A673 (cell line): ENCODE results near the gene ARHGAP44. TPM values are rescaled to one million over a fixed set of nuclear protein-coding genes. Genes with fewer than 3 reads are reported as not detected.
"Not testable (repeated sequence)": the region's sequence is repeated elsewhere in the genome, so short reads cannot be mapped to it uniquely, and the experiment has no call there.

Experiments used
- BruUV-seq: library from RNA; stranded (reverse); fragments of 400-500 nt; replicated peaks from 2 replicates; lab custom pipeline; 2021; lab: Mats Ljungman, UMichigan
- CTCF ChIA-PET: fragments of 300-600 bp; sonication (Branson Sonifier 250); formaldehyde crosslinking; loops from one replicate; lab custom pipeline; 2022; ENCODE audit warnings: antibody characterized with exemption; lab: Charles Lee
- POLR2A ChIA-PET: fragments of 300-600 bp; sonication (Branson Sonifier 250); formaldehyde crosslinking; loops from one replicate; lab custom pipeline; 2022; ENCODE audit warnings: antibody characterized with exemption; ENCODE audit not compliant: low non-redundant PET; lab: Charles Lee
- DNase-seq: peaks from one replicate; pipeline ENCODE4 v3.0.0-alpha.2; 2015; ENCODE audit warnings: low spot score
- H3K27ac ChIP-seq: fragments of 200-600 bp; sonication (generic); 2 replicates; pipeline ENCODE4 v1.5.1; 2016; ENCODE audit warnings: mixed run types, low read depth, mild to moderate bottlenecking, mixed read lengths, antibody characterized with exemption, low read length; ENCODE audit not compliant: poor library complexity, severe bottlenecking
- H3K27me3 ChIP-seq: fragments of 200-600 bp; sonication (generic); replicated peaks from 2 replicates; pipeline ENCODE4 v1.6.1; 2017; ENCODE audit warnings: mixed run types, low read depth, mild to moderate bottlenecking, mixed read lengths, antibody characterized with exemption, low read length; ENCODE audit not compliant: insufficient read depth, poor library complexity
- H3K36me3 ChIP-seq: fragments of 200-600 bp; sonication (generic); 2 replicates; pipeline ENCODE4 v1.6.1; 2016; ENCODE audit warnings: mixed run types, mild to moderate bottlenecking, mixed read lengths, antibody characterized with exemption, low read length; ENCODE audit not compliant: insufficient read depth, poor library complexity, severe bottlenecking
- H3K4me1 ChIP-seq: fragments of 200-600 bp; sonication (generic); 2 replicates; pipeline ENCODE4 v1.6.1; 2017; ENCODE audit warnings: mixed run types, mild to moderate bottlenecking, mixed read lengths, antibody characterized with exemption, low read length; ENCODE audit not compliant: insufficient read depth, poor library complexity, severe bottlenecking
- H3K4me3 ChIP-seq: fragments of 200-600 bp; sonication (generic); 2 replicates; pipeline ENCODE4 v1.5.1; 2016; ENCODE audit warnings: low read depth, mixed run types, mild to moderate bottlenecking, mixed read lengths, low read length; ENCODE audit not compliant: poor library complexity, severe bottlenecking
- H3K9me3 ChIP-seq: fragments of 200-600 bp; sonication (generic); 2 replicates; pipeline ENCODE4 v1.6.1; 2016; ENCODE audit warnings: mixed run types, low read depth, mild to moderate bottlenecking, mixed read lengths, antibody characterized with exemption, low read length; ENCODE audit not compliant: poor library complexity, severe bottlenecking
- EZH2 ChIP-seq: fragments of 200-600 bp; sonication (generic); IDR thresholded peaks from 2 replicates; pipeline ENCODE4 v1.6.1; 2017; ENCODE audit warnings: borderline replicate concordance, low read depth, mild to moderate bottlenecking, mixed read lengths, antibody characterized with exemption, low read length; ENCODE audit not compliant: poor library complexity, severe bottlenecking
- intact Hi-C: fragments of 100-400 bp; cut with micrococcal nuclease; formaldehyde crosslinking; loops from one replicate; pipeline ENCODE4 v1.10.0; 2022; ENCODE audit not compliant: unreplicated experiment
- total RNA-seq: library from RNA; stranded (reverse); gene quantifications from 2 replicates; pipeline ENCODE4 v1.2.3, GENCODE V29; 2021
- TF ChIP-seq, protein P1 (sequence below): fragments of 300-800, 200-600 bp; sonication (generic); conservative IDR thresholded peaks from 2 replicates; pipeline ENCODE4 v1.5.1; 2017; ENCODE audit warnings: low read depth, mild to moderate bottlenecking, antibody characterized with exemption, low read length, moderate library complexity, mixed read lengths

Gene ARHGAP44
- total RNA-seq, 1 experiment from 2014 or later: 0.49 TPM

GRCh38 chr17:12973496-12974004, 184.3 kb downstream of the ARHGAP44 start:
- CTCF ChIA-PET: interaction anchor here (0.6 kb wide), 1 partner anchor 57 kb away, joined by 4 read pairs; no protein-coding TSS in a partner anchor
- no peaks in the 10 kb centered on the region for H3K9me3 ChIP-seq
- no peaks in the 10 kb centered on the region for H3K36me3 ChIP-seq
- POLR2A ChIA-PET: no interaction called here
- H3K27me3 ChIP-seq: peaks cover 42% of the 10 kb centered on the region
- no peaks in the 10 kb centered on the region for H3K4me1 ChIP-seq
- no peak overlapping the region for H3K27ac ChIP-seq
- TF ChIP-seq, protein P1, sequence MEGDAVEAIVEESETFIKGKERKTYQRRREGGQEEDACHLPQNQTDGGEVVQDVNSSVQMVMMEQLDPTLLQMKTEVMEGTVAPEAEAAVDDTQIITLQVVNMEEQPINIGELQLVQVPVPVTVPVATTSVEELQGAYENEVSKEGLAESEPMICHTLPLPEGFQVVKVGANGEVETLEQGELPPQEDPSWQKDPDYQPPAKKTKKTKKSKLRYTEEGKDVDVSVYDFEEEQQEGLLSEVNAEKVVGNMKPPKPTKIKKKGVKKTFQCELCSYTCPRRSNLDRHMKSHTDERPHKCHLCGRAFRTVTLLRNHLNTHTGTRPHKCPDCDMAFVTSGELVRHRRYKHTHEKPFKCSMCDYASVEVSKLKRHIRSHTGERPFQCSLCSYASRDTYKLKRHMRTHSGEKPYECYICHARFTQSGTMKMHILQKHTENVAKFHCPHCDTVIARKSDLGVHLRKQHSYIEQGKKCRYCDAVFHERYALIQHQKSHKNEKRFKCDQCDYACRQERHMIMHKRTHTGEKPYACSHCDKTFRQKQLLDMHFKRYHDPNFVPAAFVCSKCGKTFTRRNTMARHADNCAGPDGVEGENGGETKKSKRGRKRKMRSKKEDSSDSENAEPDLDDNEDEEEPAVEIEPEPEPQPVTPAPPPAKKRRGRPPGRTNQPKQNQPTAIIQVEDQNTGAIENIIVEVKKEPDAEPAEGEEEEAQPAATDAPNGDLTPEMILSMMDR: no peak
- TF ChIP-seq EZH2: peak; percentile 77
- peak; percentile 23 for DNase-seq
- H3K4me3 ChIP-seq: peak overlapping the region; percentile 34
- intact Hi-C loops: no loop called here
- BruUV-seq: no TSS peak

GRCh38 chr17:12974005-12974531, 184.8 kb downstream of the ARHGAP44 start:
- peak; percentile 42 for TF ChIP-seq EZH2
- TF ChIP-seq, protein P1: no peak
- intact Hi-C loops: no loop called here
- ChIA-PET CTCF (interaction anchor here (0.6 kb wide), 1 partner anchor 56 kb away, joined by 4 read pairs; no protein-coding TSS in a partner anchor), POLR2A (no interaction called here)
- no TSS peak for BruUV-seq
- Histone ChIP-seq H3K27ac (no peak overlapping the region), H3K9me3 (no peaks in the 10 kb centered on the region), H3K4me1 (no peaks in the 10 kb centered on the region), H3K36me3 (no peaks in the 10 kb centered on the region), H3K4me3 (peak overlapping the region; percentile 34), H3K27me3 (peaks cover 42% of the 10 kb centered on the region)
- DNase-seq: no peak

GRCh38 chr17:12977008-12977751, 187.9 kb downstream of the ARHGAP44 start:
- no peak overlapping the region for H3K27ac ChIP-seq

DNA sequence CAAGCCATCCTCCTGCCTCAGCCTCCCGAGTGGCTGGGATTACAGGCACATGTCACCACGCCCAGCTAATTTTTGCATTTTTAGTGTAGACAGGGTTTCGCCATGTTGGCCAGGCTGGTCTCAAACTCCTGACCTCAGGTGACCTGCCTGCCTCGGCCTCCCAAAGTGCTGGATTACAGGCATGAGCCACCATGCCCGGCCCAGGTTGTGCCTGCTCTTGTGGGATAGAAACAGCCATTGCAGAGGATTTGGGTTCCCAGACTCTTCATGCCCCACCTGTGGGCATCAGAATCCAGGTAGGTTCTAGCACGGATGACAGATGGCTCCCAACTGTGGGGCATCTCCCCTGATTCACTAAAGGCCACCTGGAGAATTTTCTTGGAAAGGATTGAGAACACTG, 189.5 kb downstream of the ARHGAP44 start:
- POLR2A ChIA-PET, DNase-seq, H3K27ac ChIP-seq, H3K4me1 ChIP-seq, BruUV-seq, H3K4me3 ChIP-seq, intact Hi-C loops, H3K27me3 ChIP-seq, H3K9me3 ChIP-seq, H3K36me3 ChIP-seq: not testable (repeated sequence)
- CTCF ChIA-PET: interaction anchor here (0.6 kb wide), 1 partner anchor 72 kb away, joined by 6 read pairs; no protein-coding TSS in a partner anchor

More at GRCh38 chr17:12977008-12977751, 187.9 kb downstream of the ARHGAP44 start:
- Histone ChIP-seq H3K4me1 (no peaks in the 10 kb centered on the region), H3K9me3 (no peaks in the 10 kb centered on the region), H3K27me3 (peaks cover 19% of the 10 kb centered on the region), H3K36me3 (no peaks in the 10 kb centered on the region), H3K4me3 (no peak overlapping the region)
- intact Hi-C loops: no loop called here
- CTCF ChIA-PET: no interaction called here
- no TSS peak for BruUV-seq
- TF ChIP-seq, protein P1: no peak
- TF ChIP-seq EZH2: no peak
- POLR2A ChIA-PET: no interaction called here
- no peak for DNase-seq
